ENCODE results near the gene LEO1.

- TF ChIP-seq CTCF (IDR thresholded peaks at IDR 0.05; ENCODE audit: insufficient read depth, low read length, poor library complexity, severe bottlenecking) (no peak), EZH2phosphoT487 (conservative IDR thresholded peaks at IDR 0.05; ENCODE audit: low read length) (no peak)
Observed at GRCh38 chr15:51939216-51939615, 32.4 kb downstream of the LEO1 start.

Data from SU-DHL-6 (cell line).